H9 (cell line): ENCODE results near the gene ABHD4. TPM values are rescaled to one million over a fixed set of nuclear protein-coding genes. Genes with fewer than 3 reads are reported as not detected.

ENCODE experiments used
- DNase-seq: peaks from one replicate; pipeline ENCODE4 v3.0.0-alpha.2; 2017
- H2AFZ ChIP-seq: one replicate; pipeline ENCODE4 v1.6.1; 2013; ENCODE audit warnings: mild to moderate bottlenecking, low read length, control low read depth, moderate library complexity
- H2AK5ac ChIP-seq: 2 replicates; pipeline ENCODE4 v1.6.1; 2013; ENCODE audit warnings: low read length, control low read depth, mixed read lengths; ENCODE audit not compliant: insufficient read length
- H2BK120ac ChIP-seq: one replicate; pipeline ENCODE4 v1.6.1; 2013; ENCODE audit warnings: low read depth, mild to moderate bottlenecking, low read length, control low read depth, inconsistent platforms; ENCODE audit not compliant: poor library complexity, severe bottlenecking
- H2BK12ac ChIP-seq: 2 replicates; pipeline ENCODE4 v1.6.1; 2013; ENCODE audit warnings: low read length, control low read depth, mixed read lengths, low read depth; ENCODE audit not compliant: insufficient read length
- H2BK15ac ChIP-seq: 2 replicates; pipeline ENCODE4 v1.6.1; 2013; ENCODE audit warnings: low read depth, low read length, control low read depth
- H2BK20ac ChIP-seq: one replicate; pipeline ENCODE4 v1.6.1; 2013; ENCODE audit warnings: low read depth, mild to moderate bottlenecking, low read length, control low read depth, inconsistent platforms; ENCODE audit not compliant: poor library complexity, severe bottlenecking
- H2BK5ac ChIP-seq: 2 replicates; pipeline ENCODE4 v1.6.1; 2013; ENCODE audit warnings: low read length, control low read depth, mixed read lengths; ENCODE audit not compliant: insufficient read length
- H3K14ac ChIP-seq: 2 replicates; pipeline ENCODE4 v1.6.1; 2013; ENCODE audit warnings: low read length, control low read depth; ENCODE audit not compliant: insufficient read depth
- H3K18ac ChIP-seq: 2 replicates; pipeline ENCODE4 v1.6.1; 2013; ENCODE audit warnings: low read depth, mild to moderate bottlenecking, mixed read lengths, low read length, control low read depth; ENCODE audit not compliant: insufficient read length
- H3K23ac ChIP-seq: 2 replicates; pipeline ENCODE4 v1.6.1; 2013; ENCODE audit warnings: low read length, control low read depth, mixed read lengths, low read depth; ENCODE audit not compliant: insufficient read length
- H3K23me2 ChIP-seq: 2 replicates; pipeline ENCODE4 v1.6.1; 2013; ENCODE audit warnings: low read depth, mild to moderate bottlenecking, mixed read lengths, low read length, control low read depth; ENCODE audit not compliant: insufficient read length, poor library complexity, severe bottlenecking
- H3K27ac ChIP-seq: 2 replicates; pipeline ENCODE4 v1.5.1; 2013; ENCODE audit warnings: low read length, control low read depth, mixed read lengths, low read depth; ENCODE audit not compliant: insufficient read length
- H3K27me3 ChIP-seq: 2 replicates; pipeline ENCODE4 v1.6.1; 2013; ENCODE audit warnings: low read length, control low read depth, inconsistent platforms; ENCODE audit not compliant: insufficient read depth
- H3K4ac ChIP-seq: 2 replicates; pipeline ENCODE4 v1.6.1; 2013; ENCODE audit warnings: low read depth, mild to moderate bottlenecking, control low read depth, inconsistent platforms, low read length, moderate library complexity
- H3K4me1 ChIP-seq: 2 replicates; pipeline ENCODE4 v1.6.1; 2013; ENCODE audit warnings: low read length, control low read depth, inconsistent platforms; ENCODE audit not compliant: insufficient read depth
- H3K4me2 ChIP-seq: 2 replicates; pipeline ENCODE4 v1.6.1; 2013; ENCODE audit warnings: low read length, control low read depth, mixed read lengths; ENCODE audit not compliant: insufficient read length, insufficient read depth
- H3K56ac ChIP-seq: 2 replicates; pipeline ENCODE4 v1.6.1; 2013; ENCODE audit warnings: low read depth, mild to moderate bottlenecking, mixed read lengths, low read length, control low read depth; ENCODE audit not compliant: insufficient read length
- H3K79me1 ChIP-seq: 2 replicates; pipeline ENCODE4 v1.6.1; 2013; ENCODE audit warnings: low read depth, mild to moderate bottlenecking, moderate library complexity, low read length, control low read depth, inconsistent platforms; ENCODE audit not compliant: insufficient read depth, poor library complexity, severe bottlenecking
- H3K79me2 ChIP-seq: 2 replicates; pipeline ENCODE4 v1.6.1; 2013; ENCODE audit warnings: low read length, control low read depth, inconsistent platforms; ENCODE audit not compliant: insufficient read depth
- H3K9ac ChIP-seq: 2 replicates; pipeline ENCODE4 v1.6.1; 2013; ENCODE audit warnings: low read length, control low read depth, mixed read lengths; ENCODE audit not compliant: insufficient read length; ENCODE audit errors: extremely low read depth
- H3K9me3 ChIP-seq: one replicate; pipeline ENCODE4 v1.6.1; 2013; ENCODE audit warnings: low read depth, low read length, inconsistent platforms; ENCODE audit not compliant: control insufficient read depth
- H3T11ph ChIP-seq: one replicate; pipeline ENCODE4 v1.6.1; 2013; ENCODE audit warnings: mild to moderate bottlenecking, low read length, control low read depth, inconsistent platforms
- H4K20me1 ChIP-seq: one replicate; pipeline ENCODE4 v1.6.1; 2013; ENCODE audit not compliant: control insufficient read depth, insufficient read length, insufficient read depth
- H4K5ac ChIP-seq: 2 replicates; pipeline ENCODE4 v1.6.1; 2013; ENCODE audit warnings: low read depth, mild to moderate bottlenecking, mixed read lengths, low read length, control low read depth; ENCODE audit not compliant: insufficient read length
- H4K8ac ChIP-seq: replicated peaks from 2 replicates; pipeline ENCODE4 v1.6.1; 2013; ENCODE audit warnings: low read length, control low read depth, mixed read lengths, low read depth; ENCODE audit not compliant: insufficient read length
- H4K91ac ChIP-seq: 2 replicates; pipeline ENCODE4 v1.6.1; 2013; ENCODE audit warnings: low read depth, mild to moderate bottlenecking, moderate library complexity, mixed read lengths, low read length, control low read depth; ENCODE audit not compliant: insufficient read length
- H3K27ac Mint-ChIP-seq, 3 experiments: 2 replicates in 2 of 3; 3 replicates in 1 of 3; pipeline ENCODE4 v1.8.0; 2020 to 2021; ENCODE audit warnings: mixed read lengths in 3 of 3, mild to moderate bottlenecking in 1 of 3, moderate library complexity in 1 of 3
- H3K27me3 Mint-ChIP-seq: 2 replicates; pipeline ENCODE4 v1.8.0; 2021; ENCODE audit warnings: low read depth, mild to moderate bottlenecking, moderate library complexity, mixed read lengths
- H3K36me3 Mint-ChIP-seq, 3 experiments: 2 replicates in 2 of 3; 3 replicates in 1 of 3; pipeline ENCODE4 v1.8.0; 2020 to 2021; ENCODE audit warnings: low read depth in 3 of 3, mixed read lengths in 3 of 3; ENCODE audit not compliant: insufficient read depth in 1 of 3
- H3K4me1 Mint-ChIP-seq, 2 experiments: 2 replicates each; pipeline ENCODE4 v1.8.0; 2020; ENCODE audit warnings: mixed read lengths in 2 of 2
- H3K4me3 Mint-ChIP-seq, 2 experiments: 2 replicates in 1 of 2; 3 replicates in 1 of 2; pipeline ENCODE4 v1.8.0; 2020 to 2021; ENCODE audit warnings: mild to moderate bottlenecking in 2 of 2, mixed read lengths in 2 of 2, moderate library complexity in 1 of 2
- H3K9me3 Mint-ChIP-seq, 2 experiments: 2 replicates in 1 of 2; 3 replicates in 1 of 2; pipeline ENCODE4 v1.8.0; 2020; ENCODE audit warnings: mild to moderate bottlenecking in 2 of 2, mixed read lengths in 2 of 2, moderate library complexity in 1 of 2
- WGBS: extraction: QIAGEN DNeasy Blood & Tissue Kit; methylation state at CpG from one replicate; pipeline ENCODE4 v1.1.7; 2013; ENCODE audit warnings: missing lambda C conversion rate, low lambda C conversion rate, mixed read lengths; ENCODE audit not compliant: insufficient read length; ENCODE audit errors: extremely low coverage; 5-methylcytosine and 5-hydroxymethylcytosine counted together
- total RNA-seq: library from RNA; stranded (reverse); gene quantifications from 2 replicates; pipeline ENCODE4 v1.2.1, GENCODE V29; 2021
- TF ChIP-seq, protein P1 (sequence below): fragments of 200-600 bp; sonication (generic); conservative IDR thresholded peaks from 3 replicates; pipeline ENCODE4 v1.8.0; 2021; ENCODE audit warnings: antibody characterized with exemption, mild to moderate bottlenecking

The ABHD4 gene
- total RNA-seq, 1 experiment from 2014 or later = 21.8 TPM

DNA sequence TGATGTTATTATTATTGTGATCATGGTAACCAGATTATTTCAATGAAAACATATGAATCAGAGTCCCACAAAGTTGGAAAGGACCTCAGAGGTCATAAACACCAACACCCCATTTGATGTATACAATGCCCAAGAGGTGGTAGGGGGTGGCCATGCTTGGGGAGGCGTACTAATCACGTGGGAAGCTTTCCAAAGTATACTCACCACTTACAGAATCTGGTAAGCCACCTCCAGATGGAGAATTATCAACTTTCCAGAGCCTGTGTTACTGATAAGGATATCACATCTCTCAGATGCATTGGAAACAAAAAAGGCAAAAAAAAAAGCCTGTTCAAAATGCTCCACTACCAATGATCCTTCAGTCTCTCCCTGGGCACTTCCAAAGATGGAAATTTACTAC lies 17.5 kb upstream of the ABHD4 start:
- H2BK120ac ChIP-seq = no peak overlapping the region
- no peaks in the 10 kb centered on the region for H3K27me3 ChIP-seq
- no peak overlapping the region for H3T11ph ChIP-seq
- peaks cover 0 to 6% (median 0%) of the 10 kb centered on the region in 3 experiments; a peak in 3 of 7 replicates for H3K36me3 Mint-ChIP-seq
- H2AK5ac ChIP-seq = no peak overlapping the region
- H3K9me3 Mint-ChIP-seq = no peaks in the 10 kb centered on the region
- no peak overlapping the region for H2BK15ac ChIP-seq
- H3K23me2 ChIP-seq = no peaks in the 10 kb centered on the region
- H3K27ac Mint-ChIP-seq = no peak overlapping the region
- H3K9me3 ChIP-seq = no peaks in the 10 kb centered on the region
- H4K20me1 ChIP-seq = no peaks in the 10 kb centered on the region
- no peak overlapping the region for H4K8ac ChIP-seq
- H4K5ac ChIP-seq = no peak overlapping the region
- H3K27ac ChIP-seq = no peak overlapping the region
- H3K56ac ChIP-seq = no peak overlapping the region
- TF ChIP-seq, protein P1, sequence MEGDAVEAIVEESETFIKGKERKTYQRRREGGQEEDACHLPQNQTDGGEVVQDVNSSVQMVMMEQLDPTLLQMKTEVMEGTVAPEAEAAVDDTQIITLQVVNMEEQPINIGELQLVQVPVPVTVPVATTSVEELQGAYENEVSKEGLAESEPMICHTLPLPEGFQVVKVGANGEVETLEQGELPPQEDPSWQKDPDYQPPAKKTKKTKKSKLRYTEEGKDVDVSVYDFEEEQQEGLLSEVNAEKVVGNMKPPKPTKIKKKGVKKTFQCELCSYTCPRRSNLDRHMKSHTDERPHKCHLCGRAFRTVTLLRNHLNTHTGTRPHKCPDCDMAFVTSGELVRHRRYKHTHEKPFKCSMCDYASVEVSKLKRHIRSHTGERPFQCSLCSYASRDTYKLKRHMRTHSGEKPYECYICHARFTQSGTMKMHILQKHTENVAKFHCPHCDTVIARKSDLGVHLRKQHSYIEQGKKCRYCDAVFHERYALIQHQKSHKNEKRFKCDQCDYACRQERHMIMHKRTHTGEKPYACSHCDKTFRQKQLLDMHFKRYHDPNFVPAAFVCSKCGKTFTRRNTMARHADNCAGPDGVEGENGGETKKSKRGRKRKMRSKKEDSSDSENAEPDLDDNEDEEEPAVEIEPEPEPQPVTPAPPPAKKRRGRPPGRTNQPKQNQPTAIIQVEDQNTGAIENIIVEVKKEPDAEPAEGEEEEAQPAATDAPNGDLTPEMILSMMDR = no peak
- no peak overlapping the region for H2BK5ac ChIP-seq
- no peak overlapping the region for H2AFZ ChIP-seq
- H3K4me1 Mint-ChIP-seq = peaks cover 3 to 4% of the 10 kb centered on the region in 2 experiments; a peak in 1 of 4 replicates
- DNase-seq = no peak
- no peak overlapping the region for H3K14ac ChIP-seq
- H3K79me2 ChIP-seq = peaks cover 10% of the 10 kb centered on the region; the same call in 1 of the 2 replicates
- H3K4me1 ChIP-seq = no peaks in the 10 kb centered on the region; the same call in 1 of the 2 replicates
- no peak overlapping the region for H3K4ac ChIP-seq
- H2BK12ac ChIP-seq = no peak overlapping the region
- H2BK20ac ChIP-seq = no peak overlapping the region
- H3K79me1 ChIP-seq = peaks cover 11% of the 10 kb centered on the region
- no peak overlapping the region for H3K4me2 ChIP-seq
- no peak overlapping the region for H3K23ac ChIP-seq
- H3K9ac ChIP-seq = no peak overlapping the region
- no peak overlapping the region for H4K91ac ChIP-seq
- H3K18ac ChIP-seq = no peak overlapping the region
- WGBS = no CpG with 5 or more reads among the region's 2 CpGs
- H3K27me3 Mint-ChIP-seq = no peaks in the 10 kb centered on the region
- no peak overlapping the region for H3K4me3 Mint-ChIP-seq
